ENCODE data around the gene RNASEH1.
A peak's percentile ranks its signal among the peaks of the same experiment; 100 is the strongest.

Gene RNASEH1

GRCh38 chr2:3558205-3559014, at the start of gene RNASEH1:
TSS of gene RNASEH1 (minus strand) at chr2:3558333. CDS start at chr2:3558260, 73 bp downstream.
- DNase-seq: peak; percentile 93

GRCh38 chr2:3606370-3607201, 48.5 kb upstream of the RNASEH1 start:
- DNase-seq: no peak

GRCh38 chr2:3606028-3606369, 47.9 kb upstream of the RNASEH1 start:
- no peak for DNase-seq

GRCh38 chr2:3604991-3605961, 47.1 kb upstream of the RNASEH1 start:
- no peak for DNase-seq

- DNase-seq: no peak
These were observed 46.2 kb upstream of the RNASEH1 start for GRCh38 chr2:3604207-3604877.

- DNase-seq: no peak
These were observed 45.5 kb upstream of the RNASEH1 start for GRCh38 chr2:3603536-3604206.

- DNase-seq: no peak
These were observed 44.6 kb upstream of the RNASEH1 start for GRCh38 chr2:3602553-3603339.

GRCh38 chr2:3601561-3602271, 43.6 kb upstream of the RNASEH1 start:
- DNase-seq: no peak

- no peak for DNase-seq
These were observed 42.2 kb upstream of the RNASEH1 start for GRCh38 chr2:3600256-3600855.

GRCh38 chr2:3598912-3599854, 41.0 kb upstream of the RNASEH1 start:
- no peak for DNase-seq

GRCh38 chr2:3598197-3598910, 40.2 kb upstream of the RNASEH1 start:
- DNase-seq: no peak

- no peak for DNase-seq
These were observed 39.4 kb upstream of the RNASEH1 start for GRCh38 chr2:3597567-3597966.

GRCh38 chr2:3596901-3597417, 38.8 kb upstream of the RNASEH1 start:
- no peak for DNase-seq

- no peak for DNase-seq
These were observed 37.9 kb upstream of the RNASEH1 start for GRCh38 chr2:3595985-3596384.

- no peak for DNase-seq
These were observed 37.3 kb upstream of the RNASEH1 start for GRCh38 chr2:3595404-3595803.

GRCh38 chr2:3594493-3595281, 36.6 kb upstream of the RNASEH1 start, which contains the start of gene COLEC11:
TSS of gene COLEC11 (plus strand) at chr2:3595112. CDS start at chr2:3604341, 9,229 bp downstream.
- DNase-seq: no peak

- no peak for DNase-seq
These were observed 31.0 kb upstream of the RNASEH1 start for GRCh38 chr2:3589086-3589485.

Data from DMS79 (cell line).